Stimulated activated CD8-positive, alpha-beta memory T cell treated with anti-CD3 and anti-CD28 coated beads, Interleukin-12 subunit alpha, Interleukin-12 subunit beta, amount 100 ng/mL, for 1 hour (primary cell): ENCODE measurements around the gene LRRC57.

Experiments
- DNase-seq: peaks from one replicate; pipeline ENCODE4 v3.0.0-alpha.2; 2020; ENCODE audit warnings: low read depth

LRRC57 gene

GRCh38 chr15:42490671-42491538 lies 57.7 kb downstream of the LRRC57 start, which contains the start of gene ZNF106:
Gene ZNF106, minus strand, starts transcription at chr15:42491141. Its CDS starts 18,852 bp downstream, at chr15:42472289.
- peak; percentile 80 for DNase-seq

DNA sequence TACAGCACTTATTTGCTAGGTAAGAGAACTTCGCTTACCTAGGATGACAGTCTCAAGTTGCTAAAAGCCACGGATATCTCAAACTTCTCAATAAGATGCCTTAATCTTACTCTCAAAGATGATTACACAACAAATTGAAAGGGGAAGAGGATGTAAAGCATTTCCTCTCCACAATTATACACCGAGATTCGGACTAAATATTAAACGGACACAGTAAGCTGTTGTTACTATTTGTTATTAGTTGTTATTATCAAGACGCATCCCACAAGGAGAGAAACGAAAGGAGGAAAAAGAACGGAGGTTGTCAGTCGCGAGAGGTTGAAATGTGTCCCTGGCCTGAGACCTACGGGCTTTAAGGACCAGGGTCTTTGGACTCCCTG lies 58.3 kb downstream of the LRRC57 start:
- DNase-seq: no peak
